ENCODE data around the gene SLC50A1. TPM values are rescaled to one million over a fixed set of nuclear protein-coding genes. Genes with fewer than 3 reads are reported as not detected.
A peak's percentile ranks its signal among the peaks of the same experiment; 100 is the strongest.

SLC50A1 gene
- total and polyA plus RNA-seq, 2 of the 8 experiments (the other 6 are each of a cell fraction or from before 2014, with no cell fraction given): 36.5 to 90.8 TPM

GRCh38 chr1:155172732-155173477, 37.3 kb downstream of the SLC50A1 start, which contains the start of gene KRTCAP2 (continued):
- TF ChIP-seq CHD7 (IDR thresholded peaks at IDR 0.05; ENCODE audit: insufficient replicate concordance, low read length): no peak
- TF ChIP-seq KDM4A (IDR thresholded peaks at IDR 0.05; ENCODE audit: low read depth, low read length, severe bottlenecking): peak; percentile 65
- peak; percentile 60 for TF ChIP-seq SAP30 (IDR thresholded peaks at IDR 0.05; ENCODE audit: insufficient read depth, insufficient replicate concordance, low read length)
- TF ChIP-seq TEAD4 (IDR thresholded peaks at IDR 0.05; ENCODE audit: low read depth, low read length): no peak
- TF ChIP-seq NANOG (IDR thresholded peaks at IDR 0.05; ENCODE audit: insufficient read depth, low read depth, low read length, poor library complexity, severe bottlenecking): no peak
- no peak for TF ChIP-seq HDAC6 (IDR thresholded peaks at IDR 0.05; ENCODE audit: low read depth, low read length)
- TF ChIP-seq JUN (IDR thresholded peaks at IDR 0.05; ENCODE audit: low read depth, low read length): no peak
- TF ChIP-seq FOSL1 (IDR thresholded peaks at IDR 0.05; ENCODE audit: insufficient read depth, low read depth, low read length): no peak
- TF ChIP-seq SP2 (IDR thresholded peaks at IDR 0.05; ENCODE audit: low read length): peak; percentile 55; the same call in 1 of the 2 replicates
- no peak for TF ChIP-seq MAFK (IDR thresholded peaks at IDR 0.05; ENCODE audit: low read depth, low read length)
